GM18498 (cell line): ENCODE results near the gene SPEF2.

Experiments used
- ATAC-seq: cut with Tn5 transposase; IDR thresholded peaks from one replicate; pipeline ENCODE4 v1.9.1; 2021; ENCODE audit warnings: mild to moderate bottlenecking, moderate library complexity; ENCODE audit not compliant: unreplicated experiment

SPEF2 gene

GRCh38 chr5:35777358-35778087 is 159.9 kb downstream of the SPEF2 start:
- no peak for ATAC-seq

- ATAC-seq, result no peak
These were observed 160.7 kb downstream of the SPEF2 start for GRCh38 chr5:35778259-35778769.

GRCh38 chr5:35780236-35780635 is 162.6 kb downstream of the SPEF2 start:
- ATAC-seq, result no peak

- ATAC-seq, result no peak
These were observed 163.6 kb downstream of the SPEF2 start for GRCh38 chr5:35781181-35781790.

- no peak for ATAC-seq
These were observed 165.9 kb downstream of the SPEF2 start for GRCh38 chr5:35783551-35783950.

- no peak for ATAC-seq
These were observed 168.0 kb downstream of the SPEF2 start for GRCh38 chr5:35785601-35786085.

- no peak for ATAC-seq
These were observed 171.1 kb downstream of the SPEF2 start for GRCh38 chr5:35788724-35789123.

GRCh38 chr5:35789732-35790456 is 172.2 kb downstream of the SPEF2 start:
- ATAC-seq, result no peak

- no peak for ATAC-seq
These were observed 172.8 kb downstream of the SPEF2 start for GRCh38 chr5:35790457-35790822.

- no peak for ATAC-seq
These were observed 176.6 kb downstream of the SPEF2 start for GRCh38 chr5:35794328-35794619.

GRCh38 chr5:35794684-35795375 is 177.2 kb downstream of the SPEF2 start:
- no peak for ATAC-seq

- ATAC-seq, result no peak
These were observed 181.5 kb downstream of the SPEF2 start for GRCh38 chr5:35799181-35799580.

GRCh38 chr5:35799753-35800152 is 182.1 kb downstream of the SPEF2 start:
- ATAC-seq, result no peak

GRCh38 chr5:35803191-35803651 is 185.6 kb downstream of the SPEF2 start:
- ATAC-seq, result no peak

- ATAC-seq, result no peak
These were observed 186.6 kb downstream of the SPEF2 start for GRCh38 chr5:35804201-35804653.

- ATAC-seq, result no peak
These were observed 187.2 kb downstream of the SPEF2 start for GRCh38 chr5:35804841-35805240.

- no peak for ATAC-seq
These were observed 192.9 kb downstream of the SPEF2 start for GRCh38 chr5:35810601-35811000.

GRCh38 chr5:35811108-35811741 is 193.6 kb downstream of the SPEF2 start:
- no peak for ATAC-seq

- no peak for ATAC-seq
These were observed 195.9 kb downstream of the SPEF2 start for GRCh38 chr5:35813521-35813920.

- ATAC-seq, result peak; percentile 89
These were observed 197.7 kb downstream of the SPEF2 start for GRCh38 chr5:35815089-35815936.
